Right lung (tissue), 5 donors: ENCODE data around the gene NT5M. TPM values are rescaled to one million over a fixed set of nuclear protein-coding genes. Genes with fewer than 3 reads are reported as not detected.
"Not testable (repeated sequence)": the region's sequence is repeated elsewhere in the genome, so short reads cannot be mapped to it uniquely, and the experiment has no call there.

Experiments used
- DNase-seq, 2 donors: peaks; one replicate each; pipeline ENCODE4 v3.0.0-alpha.2; 2013
- polyA plus RNA-seq, 5 donors: library from polyadenylated mRNA; unstranded; fragments of 120-200 nt; gene quantifications; one replicate each; pipeline versions ENCODE4 v1.2.1 to v1.2.3, GENCODE V29; 2013; ENCODE audit warnings: inconsistent platforms in 1 of 5, low replicate concordance in 1 of 5; ENCODE audit not compliant: insufficient read length in 5 of 5, insufficient read depth in 1 of 5

Gene NT5M
- polyA plus RNA-seq, 5 donors = 2.7 to 6.5 (median 3.7) TPM

DNA sequence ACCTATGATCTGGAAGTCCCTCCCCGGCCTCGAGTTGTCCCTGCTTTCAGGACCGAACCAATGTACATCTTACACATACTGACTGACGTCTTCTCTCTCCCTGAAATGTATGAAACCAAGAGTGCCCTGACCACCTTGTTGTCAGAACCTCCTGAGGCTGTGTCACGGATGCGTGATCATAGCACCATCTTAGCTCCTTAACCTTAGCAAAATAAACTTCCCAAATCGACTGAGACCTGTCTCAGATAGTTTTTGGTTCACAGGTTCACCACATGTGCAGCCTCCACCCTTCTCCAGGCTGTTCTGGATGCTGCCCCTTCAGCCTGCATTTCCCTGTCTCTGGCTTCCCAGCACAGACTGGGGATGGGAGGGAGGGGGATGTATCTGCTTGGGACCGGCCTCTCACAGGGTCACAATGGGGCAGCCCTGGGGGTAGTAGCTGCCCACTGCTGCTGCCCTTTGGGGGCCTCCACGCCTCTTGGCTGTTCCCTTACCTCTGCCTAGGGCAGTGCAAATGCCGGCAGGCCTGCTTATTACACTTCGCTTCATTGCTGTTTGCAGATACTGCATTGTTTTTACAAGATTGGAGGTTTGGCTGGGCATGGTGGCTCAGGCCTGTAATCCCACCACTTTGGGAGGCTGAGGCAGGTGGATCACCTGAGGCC, 69.8 kb downstream of the NT5M start:
- DNase-seq = no peak

DNA sequence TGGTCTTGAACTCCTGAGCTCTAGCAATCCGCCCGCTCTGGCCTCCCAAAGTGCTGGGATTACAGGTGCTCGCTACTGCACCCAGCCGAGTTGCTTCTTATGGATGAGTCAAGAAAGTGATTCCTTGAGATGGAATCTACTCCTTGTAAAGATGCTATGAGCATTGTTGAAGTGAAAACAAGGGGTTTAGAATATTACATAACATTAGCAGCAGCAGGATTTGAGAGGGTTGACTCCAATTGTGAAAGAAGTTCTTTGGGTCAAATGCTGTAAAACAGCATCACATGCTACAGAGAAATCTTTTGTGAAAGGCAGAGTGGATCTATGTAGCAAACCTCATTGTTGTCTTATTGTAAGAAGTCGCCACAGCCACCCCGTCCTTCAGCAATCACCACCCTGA, 72.7 kb downstream of the NT5M start:
- no peak for DNase-seq

DNA sequence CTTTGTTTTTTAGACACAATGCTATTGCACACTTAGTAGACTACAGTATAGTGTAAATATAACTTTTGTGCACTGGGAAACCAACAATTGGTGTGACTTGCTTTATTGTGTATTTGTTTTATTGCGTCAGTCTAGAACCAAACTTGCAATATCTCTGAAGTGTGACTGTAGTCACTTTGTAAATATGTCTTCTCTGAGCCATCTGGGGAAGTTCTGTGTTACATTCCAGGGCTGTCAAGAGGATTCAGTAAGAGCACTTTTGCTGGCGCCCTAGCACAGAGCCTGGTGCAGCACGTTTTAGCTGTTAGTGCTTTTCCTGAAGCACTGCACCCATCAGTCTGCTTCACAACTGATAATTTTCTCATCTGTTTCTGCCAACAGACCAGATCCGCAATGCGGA, 73.2 kb downstream of the NT5M start:
- no peak for DNase-seq

DNA sequence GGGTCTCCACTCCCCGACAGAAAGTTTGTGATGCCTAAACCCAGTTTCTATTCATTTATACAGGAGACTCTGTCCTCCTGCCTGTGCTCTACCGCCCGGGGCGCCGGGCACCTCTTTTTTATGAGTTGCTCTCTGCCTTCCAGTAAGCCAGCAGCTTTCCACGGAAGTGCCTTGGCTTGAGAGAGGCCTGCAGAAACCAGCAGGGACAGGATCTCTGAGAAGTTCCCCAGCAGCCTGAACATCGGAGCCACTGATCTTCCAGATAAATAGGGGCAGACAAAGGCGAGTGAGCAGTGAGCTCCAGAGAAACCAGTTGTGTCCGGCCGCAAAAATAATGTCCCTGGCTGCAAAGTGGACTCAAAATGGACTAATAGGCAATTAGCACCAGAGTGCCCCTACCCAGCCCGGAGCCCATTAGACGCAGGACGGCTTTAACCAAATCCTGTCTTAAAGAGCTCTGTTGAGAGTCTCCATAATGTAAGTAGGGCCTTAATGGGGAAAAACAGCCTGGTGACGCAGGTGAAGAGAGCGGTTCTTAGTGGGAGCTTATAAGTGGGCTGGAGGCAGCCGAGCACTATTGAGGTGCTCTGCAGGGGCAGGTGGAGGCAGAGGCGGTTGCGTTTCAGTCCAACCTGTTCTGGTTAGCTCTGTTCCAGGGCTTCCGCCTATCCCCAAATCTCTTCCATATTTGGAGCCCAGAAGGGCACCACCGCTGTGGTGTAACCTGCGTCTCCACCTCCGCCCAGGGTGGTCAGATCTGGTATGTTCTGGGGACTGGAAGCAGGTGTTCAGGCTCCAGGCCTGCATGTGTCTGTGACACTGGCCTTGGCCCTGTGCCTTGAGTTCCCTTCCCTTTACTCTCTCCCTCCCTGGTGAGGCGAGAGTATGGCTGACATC, 74.1 kb downstream of the NT5M start:
- DNase-seq = no peak

DNA sequence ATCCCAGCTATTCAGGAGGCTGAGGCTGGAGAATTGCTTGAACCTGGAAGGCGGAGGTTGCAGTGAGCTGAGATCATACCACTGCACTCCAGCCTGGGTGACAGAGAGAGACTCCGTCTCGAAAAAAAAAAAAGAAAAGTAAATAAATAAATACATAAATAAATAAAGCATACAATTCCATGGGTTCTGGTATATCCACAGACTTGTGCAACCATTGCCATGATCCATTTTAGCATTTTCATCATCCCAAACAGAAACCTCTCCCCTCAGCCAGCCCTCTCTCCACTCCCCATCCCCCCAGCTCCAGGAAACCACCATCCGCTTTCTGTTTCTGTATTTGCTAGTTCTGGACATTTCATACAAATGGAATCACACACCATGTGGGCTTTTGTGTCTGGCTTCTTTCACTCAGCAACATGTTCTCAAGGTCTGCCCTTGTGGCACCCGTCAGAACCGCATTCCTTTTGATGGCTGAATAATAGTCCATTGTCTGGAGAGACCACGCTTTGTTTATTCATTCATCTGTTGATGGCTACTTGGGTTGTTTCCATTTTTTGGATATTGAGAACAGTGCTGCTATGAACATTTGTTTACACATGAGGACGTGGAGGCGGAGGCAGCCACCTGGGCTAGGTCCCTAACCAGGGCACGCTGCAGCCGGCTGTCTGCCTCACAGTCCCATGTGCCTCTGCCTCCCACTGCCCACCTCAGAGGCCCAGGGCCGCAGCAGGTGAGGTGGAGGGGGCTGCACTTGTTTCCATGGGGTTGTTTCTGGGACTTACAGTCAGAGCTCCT, 76.2 kb downstream of the NT5M start:
- no peak for DNase-seq

DNA sequence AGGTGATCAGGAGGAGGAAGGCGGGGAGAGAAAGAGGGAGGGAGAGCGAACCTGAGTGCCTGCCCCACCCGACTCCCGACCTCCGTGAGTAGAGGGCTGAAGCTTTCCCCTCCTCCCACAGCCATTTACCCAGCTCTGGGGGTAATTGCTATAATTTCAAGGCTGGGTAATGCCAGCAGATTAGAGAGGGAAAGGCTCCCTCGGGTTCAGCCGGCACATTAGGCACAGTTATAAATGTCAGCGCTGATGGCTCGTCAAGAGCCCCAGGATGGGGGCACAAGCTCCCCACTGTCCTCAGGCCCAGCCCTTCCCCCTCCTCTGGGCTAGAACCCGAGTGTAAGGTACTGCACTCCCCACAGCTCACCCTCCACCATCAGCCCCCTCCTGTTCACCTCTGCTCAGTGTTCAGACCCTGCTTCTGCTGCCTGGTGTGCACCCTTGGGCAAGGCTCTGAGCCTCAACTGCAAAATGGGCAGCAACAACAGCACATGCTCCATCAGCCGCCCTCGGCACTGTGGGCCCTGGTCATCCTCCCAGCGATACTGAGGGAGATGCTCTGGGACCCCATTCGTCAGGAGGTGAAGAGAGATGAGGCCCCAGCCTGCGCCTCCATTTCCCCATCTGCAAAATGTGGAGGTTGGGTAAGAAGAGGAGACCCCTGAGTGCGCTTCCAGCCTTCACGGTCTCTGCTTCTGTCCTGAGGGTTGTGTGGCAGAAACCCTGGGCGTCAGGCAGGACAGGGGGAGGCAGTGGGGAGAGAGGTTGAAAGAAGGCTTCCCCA, 77.2 kb downstream of the NT5M start:
- no peak for DNase-seq

DNA sequence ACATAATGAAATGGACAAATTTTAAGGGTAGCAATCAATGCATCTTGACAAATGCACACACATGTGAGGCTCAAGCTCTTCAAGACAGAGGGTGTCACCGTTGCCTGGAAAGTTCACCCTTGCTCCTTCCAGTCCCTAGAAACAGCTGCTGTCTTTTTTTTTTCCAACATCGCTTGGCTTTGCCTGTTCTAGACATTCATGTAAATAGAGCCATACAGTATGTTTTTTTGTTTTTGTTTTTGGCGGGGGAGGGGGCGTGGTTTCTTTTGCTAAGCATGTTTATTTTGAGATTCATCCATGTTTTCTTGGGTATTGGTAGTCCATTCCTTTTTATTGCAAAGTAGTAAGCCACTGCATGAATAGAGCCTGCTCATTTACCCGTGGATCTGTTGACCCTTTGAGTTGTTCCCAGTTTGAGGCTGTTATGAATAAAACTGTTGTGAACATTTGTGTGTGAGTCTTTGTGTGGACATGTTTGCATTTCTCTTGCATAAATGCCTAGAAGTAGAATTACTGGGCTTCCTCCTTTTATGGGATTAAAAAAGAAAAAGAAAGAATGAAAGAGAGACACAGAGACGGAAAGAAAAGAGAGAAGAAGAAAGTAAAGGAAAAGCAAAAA, 78.4 kb downstream of the NT5M start:
- no peak for DNase-seq

DNA sequence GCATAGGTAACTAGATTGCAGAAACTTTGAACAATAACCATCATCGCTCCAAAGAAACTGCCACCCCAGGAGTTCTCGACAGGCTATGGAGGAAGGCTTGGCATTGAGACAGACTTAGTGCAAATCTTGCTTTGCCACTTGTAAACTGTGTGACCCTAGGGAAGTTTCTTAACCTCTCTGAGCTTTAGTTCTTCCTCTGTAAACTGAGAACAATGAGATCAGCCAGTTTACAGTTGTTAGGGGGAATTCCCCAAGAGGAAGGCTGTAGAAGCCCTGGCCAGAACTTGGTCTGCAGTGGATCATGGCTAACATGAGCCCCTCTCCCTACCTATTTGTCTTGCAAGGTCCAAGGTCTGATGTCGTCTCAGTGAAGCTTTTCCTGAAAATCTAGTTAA, 78.9 kb downstream of the NT5M start:
- DNase-seq = no peak

DNA sequence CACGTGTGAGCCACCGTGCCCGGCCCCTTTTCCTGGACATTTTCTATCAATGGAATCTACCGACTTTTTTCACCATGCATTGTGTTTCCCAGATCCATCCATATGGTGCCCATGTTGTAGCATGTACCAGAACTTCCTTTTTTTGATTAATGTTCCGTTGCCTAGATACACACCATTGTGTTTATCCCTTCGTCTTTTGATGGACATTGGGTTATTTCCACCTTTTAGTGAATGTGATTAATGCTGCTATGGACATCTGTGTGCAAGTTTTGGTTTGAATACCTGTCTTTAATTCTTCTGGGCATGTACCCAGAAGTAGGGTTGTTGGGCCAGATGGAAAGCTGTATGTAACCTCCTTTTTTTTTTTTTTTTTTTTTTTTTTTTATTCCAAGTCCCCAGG, 79.8 kb downstream of the NT5M start:
- DNase-seq = no peak

DNA sequence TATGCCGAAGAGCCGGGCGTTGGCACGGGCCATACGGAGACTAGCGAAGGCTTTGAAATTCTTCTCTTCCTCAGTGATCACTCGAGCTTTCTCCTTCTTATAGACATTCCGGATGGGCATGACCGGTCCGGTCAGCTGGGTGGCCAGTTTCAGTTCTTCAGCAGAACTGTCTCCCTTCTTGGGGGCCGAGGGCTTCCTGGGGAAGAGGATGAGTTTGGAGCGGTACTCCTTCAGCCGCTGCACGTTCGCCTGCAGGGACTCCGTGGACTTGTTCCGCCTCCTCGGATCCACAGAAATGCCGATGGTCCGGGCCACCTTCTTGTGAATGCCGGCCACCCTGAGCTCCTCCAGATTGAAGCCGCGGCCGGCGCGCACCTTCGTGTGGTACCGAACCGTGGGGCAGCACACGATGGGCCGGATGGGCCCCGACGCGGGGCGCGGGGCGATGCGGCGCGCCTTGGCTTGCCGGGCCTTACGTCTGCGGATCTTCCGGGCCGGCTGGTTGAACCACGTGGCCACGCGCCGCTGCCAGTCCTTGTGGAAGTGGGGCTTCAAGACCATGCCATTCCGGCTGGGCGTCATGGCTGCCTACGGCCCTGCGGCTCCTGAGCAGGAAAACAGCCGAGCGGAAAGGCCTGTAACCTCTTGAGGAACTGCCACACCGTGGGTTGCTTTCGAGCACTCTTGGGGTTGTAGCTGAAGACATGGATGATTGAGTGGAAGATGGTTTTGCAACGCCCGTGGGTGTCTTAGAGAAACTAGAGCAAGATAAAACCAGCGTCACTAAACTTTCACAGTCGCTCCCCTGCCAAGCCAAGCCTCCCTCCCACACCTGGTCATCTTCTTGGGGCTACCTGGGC, 80.5 kb downstream of the NT5M start:
- not testable (repeated sequence) for DNase-seq

DNA sequence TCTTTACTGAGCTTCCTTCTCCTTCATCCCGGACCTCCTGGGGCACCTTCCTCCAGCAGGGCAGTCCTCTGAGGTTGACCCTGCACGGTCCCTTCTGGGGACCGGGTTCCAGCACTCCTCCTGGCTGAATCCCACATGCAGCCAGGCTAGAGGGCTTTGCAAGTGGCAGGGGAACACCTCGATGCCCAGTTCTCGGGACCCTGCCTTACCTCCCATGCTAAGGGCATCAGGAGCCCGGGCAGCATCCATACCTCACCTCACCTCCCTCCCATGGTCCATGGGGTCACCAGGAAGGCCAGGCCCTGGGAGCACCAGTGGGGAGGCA, 81.1 kb downstream of the NT5M start:
- DNase-seq = no peak

DNA sequence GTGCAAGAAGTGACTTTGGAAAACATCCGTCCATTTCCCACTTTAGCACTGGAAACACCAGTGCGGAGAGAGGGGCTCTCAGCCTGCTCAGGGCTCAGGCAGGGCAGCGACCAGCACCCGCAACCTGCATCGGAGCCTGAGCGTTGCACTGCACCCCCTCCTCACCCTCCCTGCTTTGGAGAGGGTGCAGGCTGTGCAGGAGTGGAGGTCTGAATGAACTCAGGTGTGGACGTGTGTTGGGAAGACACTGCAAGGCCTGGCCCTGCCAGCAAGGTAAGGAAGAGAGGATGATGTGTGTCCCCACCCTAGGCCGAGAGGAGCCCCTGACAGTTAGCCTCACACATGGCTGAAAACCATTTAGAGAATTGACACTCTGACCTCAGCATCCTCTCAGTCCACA, 81.8 kb downstream of the NT5M start:
- no peak for DNase-seq

DNA sequence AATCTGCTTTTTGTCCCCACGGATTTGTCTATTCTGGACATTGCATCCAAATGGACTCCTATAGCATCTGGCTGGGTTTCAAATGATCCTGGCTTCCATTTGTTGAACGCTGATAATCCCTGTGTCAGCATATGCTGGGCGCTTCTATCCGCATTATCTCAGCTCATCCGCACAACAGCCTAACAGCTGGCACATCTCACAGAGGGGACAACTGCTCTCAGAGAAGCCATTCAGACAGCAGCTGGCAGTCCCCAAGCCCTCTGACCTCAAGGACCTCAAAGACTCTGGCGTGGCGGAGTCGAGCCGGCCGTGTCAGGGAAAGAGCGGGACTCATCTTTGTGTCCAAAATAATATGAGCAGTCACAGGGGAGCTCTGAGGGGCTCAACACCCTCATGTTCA, 82.3 kb downstream of the NT5M start:
- peak; percentile 52 to 61 for DNase-seq

DNA sequence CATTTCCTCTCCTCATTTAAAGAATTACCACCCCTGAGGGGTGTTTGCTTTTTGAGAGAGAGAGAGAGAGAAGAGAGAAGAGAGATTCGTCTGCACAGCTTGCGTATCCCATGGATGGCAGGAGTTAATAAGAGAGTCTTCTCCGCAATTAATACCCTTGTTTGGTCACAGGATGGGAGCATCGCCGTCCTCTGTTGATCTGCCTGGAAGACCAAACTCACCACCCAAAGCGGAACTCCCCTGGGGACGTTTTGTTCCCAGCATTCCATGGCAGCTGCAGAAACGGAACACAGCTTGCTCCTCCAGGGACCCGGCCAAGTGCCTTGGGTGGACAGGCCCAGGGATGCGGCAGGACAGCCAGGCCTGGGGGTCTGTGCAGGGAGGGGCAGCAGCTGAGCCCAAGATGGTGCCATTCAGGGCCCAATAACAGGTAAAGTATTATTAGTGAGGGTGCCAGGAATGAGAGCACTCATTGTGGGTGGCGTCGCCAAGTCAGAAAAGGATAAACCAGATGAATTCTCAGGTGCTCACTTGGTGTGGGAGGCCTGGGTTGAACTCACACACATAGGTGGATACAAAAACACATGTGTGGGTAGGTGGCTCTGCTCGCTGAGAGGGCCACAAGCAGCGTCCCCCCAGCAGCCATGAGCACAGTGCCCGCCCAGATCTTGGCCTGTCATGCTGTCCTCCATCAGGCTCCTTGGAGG, 83.1 kb downstream of the NT5M start:
- DNase-seq = no peak

DNA sequence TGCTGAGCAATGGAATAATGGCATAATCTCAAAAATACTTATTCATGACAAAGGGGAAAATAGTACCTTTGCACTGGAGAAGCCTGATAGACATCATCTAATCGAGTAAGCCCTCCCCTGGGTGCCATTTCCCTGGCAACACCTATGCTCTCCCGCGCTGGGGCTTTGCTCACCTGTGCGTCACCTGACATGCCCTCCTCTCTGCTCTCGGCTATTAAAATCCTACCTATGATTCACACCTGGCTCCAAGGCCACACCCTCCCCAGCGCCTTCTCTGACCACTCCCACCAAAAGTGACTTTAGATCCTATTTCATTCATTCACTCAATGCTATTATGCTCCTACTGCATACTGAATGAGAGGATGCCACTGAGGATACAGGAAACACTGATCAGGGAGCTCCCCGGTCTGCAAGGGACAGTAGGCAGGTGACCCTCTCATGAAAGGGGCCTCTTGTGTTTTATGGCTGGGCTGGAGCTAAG, 83.9 kb downstream of the NT5M start:
- DNase-seq = no peak

DNA sequence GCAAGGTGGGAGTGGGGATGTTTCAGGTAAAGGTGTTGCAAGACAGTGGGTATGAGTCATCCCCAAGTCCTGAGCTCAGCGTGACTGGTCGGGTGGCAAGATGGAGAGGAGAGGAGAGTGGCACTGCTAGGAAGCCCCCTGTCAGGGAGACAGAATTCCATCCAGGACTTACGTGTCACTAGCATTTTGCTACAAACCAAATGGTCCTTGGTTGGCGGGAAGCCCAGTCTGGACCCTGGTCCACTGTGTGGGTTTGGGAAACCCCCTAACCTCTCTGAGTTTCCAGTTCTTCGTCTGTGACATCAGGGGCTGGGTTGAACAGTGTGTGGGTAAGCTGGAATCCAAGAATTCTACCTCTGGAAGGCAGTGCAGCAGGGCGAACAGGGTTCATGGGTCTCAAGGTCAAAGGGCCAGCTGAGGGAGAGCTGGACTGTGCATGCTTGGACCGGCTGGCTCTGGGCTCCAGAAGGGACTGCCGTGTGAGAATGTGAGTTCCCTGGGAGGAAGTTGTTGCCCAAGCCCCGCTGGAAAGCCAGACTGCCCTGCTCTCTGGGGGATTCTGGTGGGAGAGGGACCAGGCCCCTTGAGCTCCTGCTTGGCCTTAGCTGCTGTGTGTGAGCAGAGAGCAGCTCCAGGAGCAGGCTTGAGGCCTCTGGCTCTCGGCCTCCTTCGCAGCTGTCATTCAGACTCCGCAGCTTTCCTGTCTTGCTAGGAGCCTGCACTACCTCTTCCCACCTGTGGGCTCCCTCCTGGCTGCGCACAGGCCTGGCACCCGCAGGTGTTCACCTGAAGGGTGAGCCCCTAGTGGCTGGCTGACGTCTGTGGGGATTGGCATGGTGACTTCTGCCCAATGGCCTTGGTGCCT, 84.6 kb downstream of the NT5M start:
- no peak for DNase-seq

DNA sequence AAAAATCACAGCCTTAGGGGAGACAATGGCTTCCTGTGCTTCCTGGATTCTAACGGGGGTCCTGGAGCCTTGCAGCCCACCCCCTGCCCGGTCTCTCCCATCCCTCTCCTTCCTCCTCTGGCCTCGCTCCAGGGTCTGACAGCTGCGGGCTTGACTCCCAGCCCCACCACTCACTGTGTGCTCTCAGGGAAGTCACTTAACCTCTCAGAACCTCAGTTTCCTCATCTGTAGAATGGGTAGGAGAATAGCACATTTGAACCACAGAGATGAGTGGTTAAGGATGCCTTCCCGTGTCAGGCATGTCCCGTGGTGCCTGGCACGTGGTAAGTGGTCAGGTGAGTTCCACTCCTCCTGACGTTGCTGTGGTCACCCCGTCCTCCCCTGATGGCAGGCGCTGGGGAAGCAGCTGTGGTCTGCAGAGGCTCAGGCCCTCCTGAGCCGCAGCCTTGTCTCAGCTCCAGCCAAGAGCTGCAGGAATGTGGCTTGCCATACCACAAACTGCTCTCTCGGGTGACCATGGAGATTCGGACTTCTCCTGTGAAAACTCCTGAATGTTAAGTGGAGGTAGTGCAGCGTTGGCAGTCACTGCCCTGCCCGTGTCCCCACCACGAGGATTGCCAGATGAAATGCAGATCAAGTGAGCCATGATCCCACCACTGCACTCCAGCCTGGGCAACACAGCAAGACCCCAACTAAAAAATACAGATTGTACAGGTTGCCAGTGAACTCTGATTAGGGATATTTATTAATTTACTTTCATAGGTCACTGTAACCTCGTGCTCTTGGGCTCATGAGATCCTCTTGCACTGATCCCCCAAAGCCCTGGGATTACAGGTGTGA, 85.7 kb downstream of the NT5M start:
- no peak for DNase-seq
